DMS 273 (cell line): ENCODE measurements around the gene IFITM10.

ENCODE experiments used
- DNase-seq: peaks from one replicate; lab custom pipeline; 2025; ENCODE audit not compliant: unreplicated experiment; lab: John Stamatoyannopoulos, UW

The IFITM10 gene

DNA sequence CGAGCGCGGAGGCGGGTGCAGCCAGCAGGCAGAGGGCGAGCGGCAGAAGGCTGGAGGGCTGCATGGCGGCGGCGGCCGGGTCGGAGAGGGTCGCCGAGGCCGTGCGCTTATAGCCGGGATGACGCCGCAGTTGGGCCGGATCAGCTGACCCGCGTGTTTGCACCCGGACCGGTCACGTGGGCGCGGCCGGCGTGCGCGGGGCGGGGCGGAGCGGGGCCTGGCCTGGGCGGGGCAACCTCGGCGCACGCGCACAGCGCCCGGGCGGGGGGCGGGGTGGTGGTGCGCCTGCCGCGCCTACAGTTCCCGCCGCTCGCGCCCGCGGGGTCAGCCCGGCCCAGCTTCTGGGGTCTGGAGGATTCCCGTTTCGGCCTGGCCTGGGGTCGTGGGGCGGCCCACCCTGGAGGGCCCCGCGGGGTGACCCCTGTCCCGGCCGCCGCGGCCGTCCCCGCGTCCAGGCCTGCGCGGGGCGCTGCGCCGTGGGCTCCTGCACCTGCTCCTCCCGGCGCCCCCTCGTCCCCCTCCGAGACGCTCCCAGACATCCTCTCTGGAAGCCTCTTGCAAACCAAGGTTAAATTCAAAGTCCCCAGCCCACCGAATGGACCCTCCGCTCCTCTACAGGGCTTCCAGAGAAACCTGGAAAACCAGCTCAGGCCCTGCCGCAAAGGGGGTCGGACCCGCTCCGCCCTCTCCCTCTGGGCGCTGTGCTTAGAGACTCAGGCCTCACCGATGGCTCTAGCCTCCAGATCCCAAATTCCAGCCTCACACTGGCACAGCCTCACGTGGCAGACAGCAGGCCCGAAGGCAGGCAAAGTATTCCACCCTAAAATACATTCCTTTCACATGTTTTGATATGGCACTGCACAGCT is 13.6 kb upstream of the IFITM10 start, which contains the start of gene CTSD:
Gene CTSD, minus strand, starts transcription at position 132 of the 866 bp plus-strand sequence. Its CDS starts 68 bp downstream, at position 64.
- DNase-seq: peak; percentile 82

DNA sequence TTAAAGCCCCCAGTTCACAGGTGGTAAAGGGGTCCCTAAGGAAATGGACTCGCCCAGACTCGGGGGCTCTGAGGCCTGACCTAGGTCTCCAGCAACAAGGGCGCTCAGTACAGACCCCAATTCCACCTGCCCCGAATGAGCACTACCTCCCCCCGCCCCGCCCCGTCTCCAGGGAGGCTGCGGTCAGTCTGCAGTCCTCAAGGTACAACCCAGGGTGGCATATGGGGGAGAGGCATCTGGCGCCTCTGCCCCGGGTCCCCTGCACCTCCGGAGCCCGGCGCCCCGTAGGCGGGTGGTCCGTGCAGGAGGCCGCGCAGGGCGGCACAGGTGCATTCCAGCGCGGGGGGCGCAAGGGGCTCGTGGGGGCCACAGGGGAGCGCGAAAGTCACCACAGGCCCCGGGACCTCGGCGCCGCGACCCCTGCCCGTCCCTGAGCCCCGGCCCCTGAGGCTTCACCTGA is 13.0 kb upstream of the IFITM10 start:
- DNase-seq: no peak

DNA sequence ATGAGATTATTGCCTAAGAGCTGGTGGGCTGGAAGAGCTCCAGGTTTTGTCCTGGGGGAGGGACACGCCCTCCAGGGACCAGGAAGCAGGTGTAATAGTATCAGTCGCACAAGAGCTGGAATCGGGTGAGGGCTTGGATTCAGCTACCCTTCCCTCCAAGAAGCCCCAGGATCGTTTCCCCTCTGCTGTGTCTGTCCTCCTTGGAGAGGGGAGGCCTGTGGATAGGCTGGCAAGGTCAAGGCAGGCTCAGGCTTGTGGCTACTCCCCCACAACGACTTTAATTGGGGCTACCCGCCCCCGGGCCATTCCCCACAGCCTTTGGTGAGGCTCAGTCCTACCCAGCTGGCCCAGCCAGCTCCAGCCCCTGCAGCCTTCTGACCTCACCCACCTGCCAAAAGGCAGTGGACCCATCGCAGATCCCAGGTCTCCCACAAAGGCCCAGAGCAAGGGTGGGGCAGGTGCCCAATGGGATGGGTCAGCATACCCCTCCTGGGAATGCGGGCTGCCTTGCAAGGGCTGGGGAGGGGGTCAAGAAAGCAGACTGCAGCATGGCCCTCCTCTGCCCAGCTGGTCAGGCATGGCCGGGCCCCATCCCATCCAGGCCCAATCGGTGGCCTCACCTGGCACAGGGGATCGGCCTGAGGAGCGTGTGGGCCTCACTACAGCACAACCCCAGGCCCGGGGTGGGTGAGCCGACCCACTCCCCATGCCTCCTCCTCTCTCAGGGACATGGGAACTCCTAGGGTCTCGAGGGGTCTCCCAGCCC is 12.3 kb upstream of the IFITM10 start:
- no peak for DNase-seq

DNA sequence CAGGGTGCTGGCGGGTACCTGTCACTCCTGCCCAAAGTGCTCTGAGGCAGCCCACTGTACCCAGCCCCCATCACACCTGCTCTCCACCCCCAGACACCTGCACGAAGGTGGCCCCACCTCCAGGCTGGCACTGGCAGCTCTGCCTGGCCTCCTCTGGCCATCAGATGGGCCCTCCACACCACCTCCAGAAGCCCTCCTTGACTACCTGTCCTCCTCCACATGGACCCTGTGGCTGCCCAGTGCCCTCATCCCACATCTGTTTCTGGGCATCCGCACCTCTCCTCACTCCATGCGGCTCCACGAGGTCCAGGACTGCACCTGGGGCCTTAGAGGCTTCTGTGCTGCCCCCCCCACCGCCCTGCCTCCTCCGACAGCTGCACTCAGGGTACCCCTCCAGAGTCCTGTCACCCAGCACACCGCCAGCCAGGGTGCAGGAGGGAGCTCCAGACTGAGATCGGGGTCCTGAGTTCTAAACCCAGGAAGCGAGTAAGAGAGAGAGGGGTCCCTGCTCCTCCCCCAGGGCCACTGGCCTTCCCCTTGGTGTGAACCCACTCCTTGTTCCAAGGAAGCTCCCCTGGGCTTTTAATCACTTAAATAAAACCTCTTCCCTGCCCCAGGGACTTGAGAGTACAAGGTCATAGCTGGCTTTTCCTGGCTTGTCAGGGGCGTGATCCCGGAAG is 11.6 kb upstream of the IFITM10 start:
- no peak for DNase-seq

GRCh38 chr11:1761110-1761856 is 10.9 kb upstream of the IFITM10 start:
- no peak for DNase-seq

DNA sequence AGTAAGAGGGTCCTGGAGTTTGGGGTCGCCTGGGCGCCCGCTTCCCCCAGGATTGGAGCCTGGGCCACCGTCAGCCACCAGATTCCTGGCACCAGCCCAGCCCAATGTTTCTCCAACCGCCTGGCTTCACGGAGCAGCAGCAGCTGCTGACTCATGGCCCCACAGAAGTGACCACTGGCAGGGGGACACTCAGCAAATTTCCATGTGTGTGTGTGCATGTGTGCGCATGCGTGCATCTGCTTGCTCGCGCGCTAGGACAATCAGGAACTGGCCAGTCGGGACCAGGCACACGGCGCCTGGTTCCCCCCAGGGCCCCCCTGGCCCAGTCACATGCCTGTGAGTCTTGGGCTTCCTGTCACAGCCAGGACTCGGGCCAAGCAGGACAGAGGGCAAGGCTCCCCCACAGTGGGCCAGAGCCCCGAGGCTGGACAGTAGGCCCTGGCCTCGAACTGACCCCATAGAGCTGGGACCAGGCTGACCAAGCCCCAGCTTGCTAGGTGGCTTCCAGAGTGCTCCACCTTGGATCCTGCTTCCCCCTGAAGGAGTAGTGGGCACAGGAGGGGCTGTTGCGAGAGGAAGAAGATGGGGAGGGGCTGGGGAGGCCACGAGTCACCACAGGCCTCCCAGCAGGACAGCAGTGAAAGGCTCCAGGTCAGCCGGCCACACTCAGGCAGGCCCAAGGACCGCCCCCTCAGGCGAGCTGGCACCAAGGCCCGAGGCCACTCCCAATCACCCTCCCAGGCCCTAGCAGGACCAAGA is 10.1 kb upstream of the IFITM10 start:
- DNase-seq: no peak

- DNase-seq: no peak
These were observed 9.4 kb upstream of the IFITM10 start for GRCh38 chr11:1759851-1760220.

- DNase-seq: no peak
These were observed 8.9 kb upstream of the IFITM10 start for GRCh38 chr11:1759151-1759850.

GRCh38 chr11:1758611-1759150 is 8.3 kb upstream of the IFITM10 start:
- no peak for DNase-seq

DNA sequence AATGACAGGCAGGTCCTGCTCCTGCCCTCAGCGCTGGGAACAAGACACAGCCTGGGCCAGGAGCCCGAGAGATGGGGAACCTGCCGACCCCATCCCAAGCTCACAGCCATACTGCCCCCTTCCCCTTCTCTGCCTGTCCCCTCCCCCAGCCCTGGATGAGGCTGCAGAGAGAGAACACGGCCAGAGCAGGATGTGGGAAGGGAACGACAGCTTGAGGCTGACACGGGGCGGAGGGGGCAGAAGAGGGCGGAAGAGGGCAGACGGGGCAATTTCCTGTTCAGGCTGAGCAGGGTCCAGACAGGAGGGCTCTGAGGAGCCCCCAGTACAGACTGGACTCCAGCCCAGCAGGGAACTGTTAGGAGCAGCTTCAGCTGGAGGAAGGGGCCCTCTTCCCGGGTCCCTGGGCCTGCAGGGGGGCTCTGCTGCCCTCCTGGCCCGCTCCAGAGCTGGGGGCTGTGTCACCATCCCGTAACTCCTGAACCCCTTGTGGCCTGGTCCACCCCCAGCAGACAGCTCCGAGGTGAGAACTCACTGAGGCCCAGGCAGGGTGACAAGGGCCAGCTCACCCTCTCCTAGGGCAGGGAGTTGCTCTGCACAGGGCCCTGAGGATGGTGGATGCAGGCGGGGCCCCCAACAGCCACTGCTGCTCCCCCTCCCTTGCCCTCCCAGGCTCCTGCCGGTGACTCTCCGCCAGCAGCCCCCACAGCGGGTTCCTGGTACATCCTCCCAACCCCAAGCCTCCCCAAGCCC is 7.6 kb upstream of the IFITM10 start:
- DNase-seq: no peak

DNA sequence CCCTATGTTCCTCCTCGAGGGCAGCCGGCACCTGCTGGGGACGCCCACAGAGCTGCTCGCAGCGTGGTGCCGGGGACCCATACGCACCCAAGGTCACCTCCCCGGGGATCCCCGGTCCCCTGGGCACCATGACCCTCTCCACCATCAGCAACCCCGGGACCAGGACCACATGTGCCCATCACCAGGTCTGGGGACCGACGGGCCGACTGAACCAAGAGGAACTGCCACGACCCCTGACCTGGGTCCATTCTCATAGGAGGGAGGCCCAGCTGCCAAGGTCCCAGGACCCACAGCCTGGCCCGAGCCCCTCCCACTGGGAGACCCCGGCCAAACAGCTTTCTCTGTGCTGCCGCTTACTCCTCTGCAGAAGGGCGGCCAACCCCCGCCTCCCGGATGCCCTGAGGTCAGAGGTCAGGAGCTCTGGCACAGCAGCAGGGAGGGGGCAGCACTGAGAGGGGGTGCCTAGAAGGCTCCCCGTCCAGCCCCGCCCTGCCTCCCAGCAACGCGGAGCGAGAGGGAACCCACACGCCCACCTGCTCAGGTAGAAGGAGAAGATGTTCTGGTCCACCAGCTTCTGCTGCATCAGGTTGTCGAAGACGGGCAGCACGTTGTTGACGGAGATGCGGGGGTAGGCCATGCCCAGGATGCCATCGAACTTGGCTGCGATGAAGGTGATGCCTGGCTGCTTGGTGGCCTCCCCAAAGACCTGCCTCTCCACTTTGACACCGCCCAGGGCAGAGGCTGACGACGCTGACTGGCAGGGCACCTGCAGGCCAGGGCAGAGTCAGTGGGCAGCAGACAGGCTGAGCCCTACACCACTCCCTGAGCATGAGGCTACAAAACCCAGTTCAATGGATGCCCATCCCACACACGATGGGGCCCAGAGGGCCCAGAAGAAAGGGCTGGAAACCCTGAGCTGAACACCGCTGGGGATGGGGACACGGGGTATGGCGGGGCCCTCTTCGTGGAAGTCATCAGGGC is 6.7 kb upstream of the IFITM10 start:
- DNase-seq: no peak

DNA sequence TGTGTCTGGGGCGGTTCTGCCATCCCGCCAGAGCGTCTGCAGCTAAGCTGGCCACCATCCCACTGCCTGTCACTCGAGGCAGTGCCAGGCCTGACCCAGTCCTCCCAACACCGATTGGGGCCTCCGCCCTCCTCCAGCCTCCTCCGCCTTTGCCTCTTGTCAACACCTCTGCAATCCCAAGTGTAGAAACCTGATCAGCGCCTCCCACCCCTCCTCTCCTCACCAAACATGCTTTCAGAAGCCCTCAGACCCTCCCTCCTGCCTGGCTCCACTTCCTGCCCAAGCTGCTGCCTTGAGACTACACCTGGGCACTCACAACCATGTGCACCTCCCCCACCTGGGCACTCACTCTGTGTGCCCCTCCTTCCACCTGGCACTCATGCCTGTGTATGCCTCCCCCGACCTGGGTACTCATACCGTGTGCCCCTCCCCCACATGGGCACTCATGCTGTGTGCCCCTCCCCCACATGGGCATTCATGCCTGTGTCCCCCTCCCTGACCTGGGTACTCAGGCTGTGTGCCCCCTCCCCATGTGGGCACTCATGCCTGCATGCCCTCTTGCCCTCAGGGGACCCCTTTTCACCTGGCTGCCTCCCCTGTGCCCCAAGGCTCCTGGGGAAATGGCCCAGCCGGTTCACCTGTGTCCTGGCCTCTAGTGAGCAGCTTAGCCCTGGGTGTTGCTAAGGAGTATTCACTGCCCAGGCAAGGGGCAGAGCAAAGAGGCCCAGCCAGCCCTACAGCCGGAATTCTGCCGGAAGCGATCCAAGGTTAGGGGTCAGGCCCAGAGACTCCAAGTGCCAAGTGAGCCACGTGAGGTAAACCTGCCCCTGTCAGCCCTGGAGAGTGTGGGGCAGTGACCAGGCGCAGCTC is 5.5 kb upstream of the IFITM10 start:
- no peak for DNase-seq

- no peak for DNase-seq
These were observed 4.9 kb upstream of the IFITM10 start for GRCh38 chr11:1755344-1755691.

GRCh38 chr11:1754376-1755150 is 4.2 kb upstream of the IFITM10 start:
- DNase-seq: no peak

- no peak for DNase-seq
These were observed 3.5 kb upstream of the IFITM10 start for GRCh38 chr11:1753929-1754305.
